HG03575 (cell line): ENCODE data around the gene ADARB2.
"Not testable (repeated sequence)": the region's sequence is repeated elsewhere in the genome, so short reads cannot be mapped to it uniquely, and the experiment has no call there.

Source experiments
- ATAC-seq: cut with Tn5 transposase; IDR thresholded peaks from one replicate; pipeline ENCODE4 v1.9.1; 2021; ENCODE audit not compliant: unreplicated experiment, insufficient number of reproducible peaks, low FRiP score; ENCODE audit errors: extremely low read depth

Gene ADARB2

GRCh38 chr10:1240341-1240775, 497.0 kb downstream of the ADARB2 start:
- no peak for ATAC-seq

GRCh38 chr10:1233031-1233430, 504.3 kb downstream of the ADARB2 start:
- ATAC-seq = no peak

GRCh38 chr10:1232164-1232911, 505.0 kb downstream of the ADARB2 start:
- no peak for ATAC-seq

GRCh38 chr10:1230592-1231275, 506.6 kb downstream of the ADARB2 start:
- no peak for ATAC-seq

- no peak for ATAC-seq
Observed at GRCh38 chr10:1230138-1230537, 507.2 kb downstream of the ADARB2 start.

- ATAC-seq = no peak
Observed at GRCh38 chr10:1229574-1229973, 507.8 kb downstream of the ADARB2 start.

- ATAC-seq = no peak
Observed at GRCh38 chr10:1229116-1229515, 508.2 kb downstream of the ADARB2 start.

- no peak for ATAC-seq
Observed at GRCh38 chr10:1228467-1228975, 508.8 kb downstream of the ADARB2 start.

- ATAC-seq = no peak
Observed at GRCh38 chr10:1227510-1228402, 509.6 kb downstream of the ADARB2 start.

- ATAC-seq = not testable (repeated sequence)
Observed at GRCh38 chr10:1226907-1227306, 510.4 kb downstream of the ADARB2 start.

GRCh38 chr10:1219874-1220273, 517.5 kb downstream of the ADARB2 start:
- ATAC-seq = not testable (repeated sequence)

GRCh38 chr10:1217661-1218060, 519.7 kb downstream of the ADARB2 start:
- ATAC-seq = no peak

GRCh38 chr10:1217237-1217587, 520.1 kb downstream of the ADARB2 start:
- no peak for ATAC-seq

GRCh38 chr10:1216574-1217236, 520.6 kb downstream of the ADARB2 start:
- no peak for ATAC-seq

GRCh38 chr10:1215862-1216573, 521.3 kb downstream of the ADARB2 start:
- ATAC-seq = no peak

GRCh38 chr10:1214882-1215540, 522.3 kb downstream of the ADARB2 start:
- ATAC-seq = no peak

GRCh38 chr10:1214071-1214675, 523.2 kb downstream of the ADARB2 start:
- ATAC-seq = no peak
